Activated CD4-positive, alpha-beta T cell treated with anti-CD3 and anti-CD28 coated beads for 1 hour (primary cell): ENCODE results near the gene GP9.

Experiments used
- DNase-seq: peaks from one replicate; pipeline ENCODE4 v3.0.0-alpha.2; 2020

GP9 gene

DNA sequence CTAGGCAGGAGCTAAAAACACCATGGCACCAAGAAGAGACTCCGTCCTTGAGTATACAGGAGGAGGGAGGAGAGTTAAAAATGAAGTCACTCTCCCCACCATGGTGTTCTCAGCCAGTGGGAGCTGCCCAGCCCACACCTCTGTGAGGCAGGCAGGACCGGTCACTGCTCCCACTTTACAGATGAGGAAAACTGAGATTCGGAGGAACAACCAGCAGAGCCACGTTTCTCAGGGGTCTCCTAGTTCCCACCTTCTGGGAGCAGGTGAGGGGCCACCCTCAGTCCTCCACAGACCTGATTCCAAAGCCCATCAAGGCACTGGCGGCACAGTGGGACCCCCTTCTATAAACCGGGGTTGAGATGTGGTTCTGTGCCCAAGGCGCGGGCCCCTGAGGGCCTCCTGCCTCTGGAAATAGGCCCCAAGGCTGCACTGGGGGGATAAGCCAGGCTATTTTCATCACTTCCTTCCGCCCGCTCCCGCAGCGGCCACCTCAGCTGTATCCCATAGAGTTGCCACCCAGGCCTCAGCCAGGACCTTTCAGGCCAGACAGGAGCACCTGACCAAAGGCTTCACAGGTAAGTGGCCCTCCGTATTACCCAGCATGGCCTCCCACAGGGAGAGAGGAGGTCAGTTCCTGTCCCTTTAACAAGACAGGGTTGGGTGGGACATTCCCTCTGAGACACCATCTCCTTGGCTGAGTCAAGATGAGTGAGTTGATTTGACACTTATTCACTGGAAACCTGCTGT is at the start of gene GP9:
TSS of gene GP9 (plus strand) at position 504 of the 747 bp plus-strand sequence. CDS start 961 bp downstream, outside the sequence.
- DNase-seq = no peak

DNA sequence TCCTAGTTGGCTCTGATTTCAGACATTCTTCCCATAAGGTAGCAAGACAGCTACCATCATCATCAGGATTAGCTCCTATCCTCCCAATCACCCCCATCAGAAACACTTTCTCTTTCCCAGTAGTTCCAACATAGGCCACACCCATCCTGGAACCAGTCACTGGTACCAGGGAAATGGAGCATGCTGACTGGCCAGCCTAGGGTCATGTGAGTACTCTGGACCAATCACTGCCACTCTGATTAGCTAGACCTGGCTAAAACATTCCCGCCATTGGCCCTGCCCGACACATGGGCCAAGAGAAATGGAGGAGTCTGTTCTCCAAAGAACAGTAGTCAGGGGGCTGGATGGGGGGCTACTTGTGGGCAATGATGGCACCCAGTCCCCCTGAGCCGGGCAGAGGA is 47.1 kb upstream of the GP9 start:
- no peak for DNase-seq

DNA sequence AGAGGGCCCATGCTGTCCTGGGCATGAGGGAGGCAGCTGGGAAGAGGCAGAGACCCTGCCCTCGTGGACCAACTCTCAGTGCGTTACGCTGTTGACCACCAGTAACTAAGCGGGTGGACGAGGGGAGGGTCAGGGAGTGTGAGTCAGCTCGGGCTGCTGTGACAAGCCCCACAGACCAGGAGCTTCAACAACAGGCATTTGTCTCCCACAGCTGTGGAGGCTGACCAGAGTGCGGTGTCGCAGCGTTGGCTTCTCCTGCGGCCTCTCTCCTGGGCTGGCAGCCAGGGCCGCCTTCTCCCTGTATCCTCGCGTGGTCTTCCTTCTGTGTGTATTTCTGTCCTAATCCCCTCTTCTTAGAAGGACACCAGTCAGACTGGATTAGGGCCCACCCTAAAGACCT is 46.4 kb upstream of the GP9 start:
- DNase-seq = no peak

DNA sequence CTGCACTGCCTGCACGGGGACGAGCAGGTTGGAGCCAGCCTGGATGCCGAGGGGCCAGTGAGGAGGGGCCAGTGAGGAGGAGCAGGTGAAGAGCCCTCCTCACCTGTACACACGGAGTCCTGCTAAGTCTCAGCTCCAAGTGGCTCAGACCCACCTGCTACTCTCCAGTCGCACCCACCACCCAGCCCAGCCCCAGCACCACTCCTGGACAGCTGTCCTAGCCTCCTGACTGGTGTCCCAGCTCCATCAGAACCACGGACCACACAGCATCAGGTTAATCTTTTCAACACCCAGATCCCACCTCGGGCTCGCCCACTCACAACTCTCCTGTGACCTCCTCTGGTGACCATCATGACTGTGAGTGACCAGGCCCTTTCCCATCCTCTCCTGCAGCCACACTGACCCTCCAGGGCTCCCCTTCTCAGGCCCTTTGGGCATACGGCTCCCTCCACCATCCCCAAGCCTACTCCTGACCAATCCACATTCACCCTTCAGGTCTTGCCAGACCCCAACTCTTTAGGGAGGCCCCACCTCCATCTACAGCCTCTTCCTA is 45.7 kb upstream of the GP9 start:
- no peak for DNase-seq

- peak; percentile 29 for DNase-seq
These were observed 45.0 kb upstream of the GP9 start for GRCh38 chr3:129015388-129016105.

GRCh38 chr3:129016356-129016719 is 44.2 kb upstream of the GP9 start:
- peak; percentile 38 for DNase-seq

DNA sequence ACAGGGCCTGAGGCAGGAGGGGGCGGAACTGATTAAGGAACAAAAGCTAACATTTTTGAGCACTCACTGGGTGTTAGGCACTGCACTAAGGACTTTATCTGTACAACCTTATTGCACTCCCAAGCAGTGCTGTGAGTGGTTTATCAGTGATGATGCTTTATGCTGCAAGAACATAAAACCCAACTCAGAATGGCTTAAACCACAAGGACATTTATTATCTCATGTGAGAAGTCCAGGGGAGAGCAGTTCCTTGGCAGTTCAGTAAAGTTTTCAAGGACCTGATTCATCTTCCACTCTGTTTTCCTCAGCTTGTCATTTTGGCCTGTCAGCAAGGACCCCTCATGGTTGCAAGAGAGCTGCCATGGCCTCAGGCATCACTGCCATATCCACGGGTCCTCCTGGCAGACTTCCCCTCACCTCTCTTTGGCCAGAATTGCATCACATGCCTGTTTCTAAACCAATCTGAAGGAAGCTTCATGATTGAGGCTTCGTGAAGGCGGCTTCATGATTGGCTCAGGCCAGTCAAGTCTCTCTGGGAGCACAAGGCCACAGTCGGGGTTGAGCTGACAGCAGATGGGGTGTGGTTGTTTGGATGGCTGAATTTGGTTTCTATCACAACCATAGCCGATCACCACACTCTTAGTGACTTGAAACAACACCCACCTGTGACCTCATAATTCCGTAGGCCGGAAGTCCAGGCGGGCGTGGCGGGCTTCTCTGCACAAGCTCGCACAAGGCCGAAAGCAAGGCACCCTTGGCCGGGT is 43.7 kb upstream of the GP9 start:
- no peak for DNase-seq

DNA sequence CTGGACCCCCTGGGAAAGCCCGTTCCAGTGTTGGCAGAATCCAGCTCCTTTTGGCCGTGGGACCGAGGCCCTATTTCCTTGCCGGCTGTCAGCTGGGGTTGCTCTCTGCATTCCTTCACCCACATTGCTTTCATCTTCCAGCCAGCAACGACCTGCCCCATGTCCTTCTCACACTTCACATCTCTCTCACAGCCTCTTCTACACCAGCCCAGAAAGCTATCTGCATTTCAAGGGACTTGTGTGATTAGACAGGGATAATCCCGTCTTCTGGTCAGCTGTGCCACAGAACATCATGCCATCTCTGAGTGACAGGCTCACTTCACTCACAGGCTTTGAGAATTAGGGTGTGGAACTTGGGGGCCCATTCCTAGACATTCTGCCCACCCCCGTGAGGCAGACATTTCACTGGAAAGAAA is 43.1 kb upstream of the GP9 start:
- DNase-seq = no peak

- DNase-seq = no peak
These were observed 42.3 kb upstream of the GP9 start for GRCh38 chr3:129018271-129018670.

- DNase-seq = no peak
These were observed 41.8 kb upstream of the GP9 start for GRCh38 chr3:129018751-129019150.

DNA sequence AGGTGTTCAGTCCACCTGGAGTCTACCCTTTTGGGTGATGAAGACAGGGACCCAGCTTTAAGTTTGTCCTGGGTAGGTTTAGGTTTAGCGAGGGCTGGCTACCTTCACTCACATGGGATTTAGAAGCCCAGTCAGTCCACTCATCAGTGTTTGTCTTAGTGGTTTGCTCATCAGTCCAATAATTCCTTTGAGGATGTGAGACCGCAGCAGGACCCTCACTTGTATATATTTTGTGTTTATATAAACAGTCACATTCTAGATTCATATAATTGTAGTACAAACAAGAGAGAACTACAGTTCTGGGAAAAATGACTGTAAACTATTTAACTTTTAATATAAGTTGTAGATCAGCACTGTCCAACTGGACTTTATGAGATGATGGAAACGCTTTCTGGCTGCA is 41.3 kb upstream of the GP9 start:
- no peak for DNase-seq

DNA sequence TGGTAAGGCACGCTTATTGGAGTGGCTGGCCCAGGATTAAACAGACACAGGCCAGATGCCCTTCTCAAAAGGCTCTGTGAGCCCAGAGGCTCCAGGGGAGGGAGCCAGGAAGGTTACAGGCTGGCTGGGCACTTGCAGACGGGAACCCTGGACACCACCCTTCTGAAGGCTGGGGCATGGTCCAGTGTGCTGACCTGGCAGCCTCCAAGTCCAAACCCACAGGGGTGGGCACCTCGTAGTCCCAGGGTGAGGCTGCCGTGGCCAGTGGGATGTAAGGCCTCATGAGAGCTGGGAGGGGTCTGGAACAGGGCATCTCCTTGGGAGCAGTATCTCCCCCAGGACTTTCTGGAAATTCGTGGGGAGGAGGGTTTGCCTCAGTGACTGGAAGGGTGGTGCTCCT is 39.9 kb upstream of the GP9 start:
- DNase-seq = no peak

DNA sequence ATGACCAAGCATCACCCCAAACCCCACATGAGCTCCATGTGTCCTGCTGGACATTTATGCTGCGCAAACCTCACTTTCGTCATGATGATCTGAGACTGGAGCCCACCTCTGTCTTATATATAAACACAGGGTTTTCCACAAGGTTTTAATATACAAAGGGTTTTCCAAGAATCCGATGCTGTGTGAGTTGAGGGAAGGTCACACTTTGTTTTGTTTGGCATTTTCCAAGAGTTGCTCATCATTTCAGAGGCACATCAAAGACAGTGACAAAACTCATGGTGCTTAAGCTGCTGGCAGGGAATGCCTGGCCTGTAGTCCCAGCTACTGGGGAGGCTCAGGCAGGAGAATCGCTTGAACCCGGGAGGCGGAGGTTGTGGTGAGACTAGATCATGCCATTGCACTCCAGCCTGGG is 39.4 kb upstream of the GP9 start:
- DNase-seq = no peak

GRCh38 chr3:129022114-129023007 is 38.2 kb upstream of the GP9 start:
- DNase-seq = no peak

DNA sequence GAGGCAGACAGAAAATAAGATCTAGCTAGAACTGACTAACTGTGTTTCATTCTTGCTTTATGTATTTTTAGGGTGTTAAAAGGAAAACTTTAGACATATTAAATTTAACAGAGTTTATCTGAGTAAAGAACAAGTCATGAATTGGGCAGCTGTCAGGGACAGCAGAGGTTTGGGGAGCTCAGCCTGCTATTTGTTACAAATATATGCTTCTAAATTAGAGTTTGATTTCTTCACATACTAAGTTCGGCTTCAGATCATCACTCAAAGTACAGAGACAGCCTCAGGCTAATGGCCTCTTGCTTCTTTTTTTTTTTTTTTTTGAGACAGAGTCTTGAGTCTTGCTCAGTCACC is 37.6 kb upstream of the GP9 start:
- DNase-seq = no peak

DNA sequence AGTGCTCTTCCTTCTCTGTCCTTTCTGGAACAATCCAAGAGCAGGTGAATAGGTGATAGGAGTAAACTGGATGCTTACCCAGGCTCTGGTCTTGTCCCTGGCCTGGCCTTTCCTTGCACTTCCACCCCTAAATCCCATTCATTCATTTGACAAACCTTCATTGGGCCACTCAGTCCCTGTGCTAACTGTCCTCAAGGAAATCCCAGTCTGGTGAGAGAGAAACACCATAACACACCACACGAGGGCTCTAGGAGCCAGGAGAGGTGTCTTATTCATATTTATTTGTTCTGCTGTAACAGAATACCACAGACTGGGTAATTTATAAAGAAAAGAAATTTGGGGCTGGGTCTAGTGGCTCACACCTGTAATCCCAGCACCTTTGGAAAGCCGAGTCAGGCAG is 36.7 kb upstream of the GP9 start:
- no peak for DNase-seq

GRCh38 chr3:129025108-129025507 is 35.5 kb upstream of the GP9 start:
- no peak for DNase-seq

GRCh38 chr3:129025691-129026435 is 34.7 kb upstream of the GP9 start:
- no peak for DNase-seq

- DNase-seq = peak; percentile 85
These were observed 33.6 kb upstream of the GP9 start for GRCh38 chr3:129026728-129027543.

GRCh38 chr3:129027544-129027880 is 33.1 kb upstream of the GP9 start:
- no peak for DNase-seq

- DNase-seq = no peak
These were observed 31.7 kb upstream of the GP9 start for GRCh38 chr3:129028866-129029265.
